ENCODE results near the gene FBXO11.

GRCh38 chr2:47917276-47917961, 11.1 kb upstream of the FBXO11 start:
- TF ChIP-seq REST (IDR thresholded peaks at IDR 0.05; ENCODE audit: insufficient read depth in 1 of 2, low read depth in 2 of 2, low read length in 2 of 2): no peak
- no peak for TF ChIP-seq POLR2AphosphoS5 (IDR thresholded peaks at IDR 0.05; ENCODE audit: low read depth, low read length)
- TF ChIP-seq SIN3A (IDR thresholded peaks at IDR 0.05; ENCODE audit: borderline replicate concordance, insufficient read depth, low read length): no peak
